Esophagus muscularis mucosa (tissue), 3 donors: Measurements from ENCODE around the gene HYI.

Source experiments
- POLR2A ChIP-seq: fragments of 450-650 bp; IDR thresholded peaks from one replicate; pipeline ENCODE4 v1.6.1; 2017; ENCODE audit warnings: antibody characterized with exemption, moderate library complexity, mild to moderate bottlenecking, low read depth
- POLR2AphosphoS5 ChIP-seq, 2 donors: sonication (generic); formaldehyde crosslinking; IDR thresholded peaks; one replicate each; pipeline ENCODE4 v1.6.1; 2017; ENCODE audit warnings: antibody characterized with exemption in 2 of 2
- TF ChIP-seq, protein P1 (sequence below), 3 experiments: fragments of 200-600 bp in 2 of 3; fragments of 450-650 bp in 1 of 3; sonication (generic) in 2 of 3; IDR thresholded peaks; one replicate each; pipeline ENCODE4 v1.5.1; 2017 to 2019; ENCODE audit warnings: antibody characterized with exemption in 3 of 3, mild to moderate bottlenecking in 2 of 3, moderate library complexity in 1 of 3

DNA sequence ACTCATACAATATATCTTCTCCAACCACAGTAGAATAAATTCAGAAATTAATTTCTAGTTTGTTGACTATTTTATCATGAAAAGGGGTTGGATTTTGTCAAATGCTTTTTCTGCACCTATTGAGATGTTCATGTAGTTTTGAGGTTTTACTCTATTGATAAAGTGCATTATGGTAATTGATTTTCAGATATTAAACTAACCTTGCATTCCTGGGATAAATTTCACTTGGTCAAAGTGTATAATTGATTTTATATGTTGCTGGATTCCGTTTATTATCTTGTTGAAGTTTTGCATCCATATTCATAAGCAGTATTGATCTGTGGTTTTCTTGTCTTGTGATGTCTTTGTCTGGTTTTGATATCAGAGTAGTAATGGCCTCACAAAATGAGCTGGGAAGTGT lies 34.4 kb upstream of the HYI start:
- TF ChIP-seq, protein P1, sequence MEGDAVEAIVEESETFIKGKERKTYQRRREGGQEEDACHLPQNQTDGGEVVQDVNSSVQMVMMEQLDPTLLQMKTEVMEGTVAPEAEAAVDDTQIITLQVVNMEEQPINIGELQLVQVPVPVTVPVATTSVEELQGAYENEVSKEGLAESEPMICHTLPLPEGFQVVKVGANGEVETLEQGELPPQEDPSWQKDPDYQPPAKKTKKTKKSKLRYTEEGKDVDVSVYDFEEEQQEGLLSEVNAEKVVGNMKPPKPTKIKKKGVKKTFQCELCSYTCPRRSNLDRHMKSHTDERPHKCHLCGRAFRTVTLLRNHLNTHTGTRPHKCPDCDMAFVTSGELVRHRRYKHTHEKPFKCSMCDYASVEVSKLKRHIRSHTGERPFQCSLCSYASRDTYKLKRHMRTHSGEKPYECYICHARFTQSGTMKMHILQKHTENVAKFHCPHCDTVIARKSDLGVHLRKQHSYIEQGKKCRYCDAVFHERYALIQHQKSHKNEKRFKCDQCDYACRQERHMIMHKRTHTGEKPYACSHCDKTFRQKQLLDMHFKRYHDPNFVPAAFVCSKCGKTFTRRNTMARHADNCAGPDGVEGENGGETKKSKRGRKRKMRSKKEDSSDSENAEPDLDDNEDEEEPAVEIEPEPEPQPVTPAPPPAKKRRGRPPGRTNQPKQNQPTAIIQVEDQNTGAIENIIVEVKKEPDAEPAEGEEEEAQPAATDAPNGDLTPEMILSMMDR (IDR thresholded peaks at IDR 0.05): no peak
- TF ChIP-seq POLR2AphosphoS5 (IDR thresholded peaks at IDR 0.05) (no peak), POLR2A (no peak)
